ENCODE data around the gene LTK.
"Not testable (repeated sequence)": the region's sequence is repeated elsewhere in the genome, so short reads cannot be mapped to it uniquely, and the experiment has no call there.

LTK gene

GRCh38 chr15:41473418-41473817 is 40.2 kb downstream of the LTK start:
- no peak for DNase-seq

GRCh38 chr15:41469644-41470043 is 44.0 kb downstream of the LTK start:
- not testable (repeated sequence) for DNase-seq

GRCh38 chr15:41466711-41467110 is 46.9 kb downstream of the LTK start:
- DNase-seq, result no peak

- DNase-seq, result no peak
These were observed 47.7 kb downstream of the LTK start for GRCh38 chr15:41465822-41466421.

GRCh38 chr15:41464889-41465580 is 48.6 kb downstream of the LTK start:
- DNase-seq, result no peak

- DNase-seq, result no peak
These were observed 51.4 kb downstream of the LTK start for GRCh38 chr15:41462084-41462795.

Data from KG1 (cell line).